Fibroblast of lung (primary cell): ENCODE results near the gene AKTIP. TPM values are rescaled to one million over a fixed set of nuclear protein-coding genes. Genes with fewer than 3 reads are reported as not detected.
A peak's percentile ranks its signal among the peaks of the same experiment; 100 is the strongest.

Source experiments
- DNase-seq, 2 donors: peaks; one replicate each; pipeline versions ENCODE4 v3.0.0 to v3.0.0-alpha.2; 2010; ENCODE audit warnings: low read depth in 2 of 2
- H2AFZ ChIP-seq: 2 replicates; pipeline ENCODE4 v1.5.1; 2012; ENCODE audit warnings: low read length, control low read depth, inconsistent platforms
- H3K27ac ChIP-seq: 2 replicates; pipeline ENCODE4 v1.5.1; 2011; ENCODE audit warnings: low read length, control low read depth; ENCODE audit not compliant: insufficient read depth
- H3K27me3 ChIP-seq: 2 replicates; pipeline ENCODE4 v1.5.1; 2011; ENCODE audit warnings: mild to moderate bottlenecking, low read length; ENCODE audit not compliant: control insufficient read depth, insufficient read depth
- H3K36me3 ChIP-seq: 2 replicates; pipeline ENCODE4 v1.5.1; 2011; ENCODE audit warnings: low read length; ENCODE audit not compliant: control insufficient read depth, insufficient read depth
- H3K4me1 ChIP-seq: 2 replicates; pipeline ENCODE4 v1.5.1; 2011; ENCODE audit warnings: low read length; ENCODE audit not compliant: control insufficient read depth, insufficient read depth; ENCODE audit errors: extremely low read depth
- H3K4me2 ChIP-seq: 2 replicates; pipeline ENCODE4 v1.5.1; 2011; ENCODE audit warnings: low read length, control low read depth; ENCODE audit not compliant: insufficient read depth; ENCODE audit errors: extremely low read depth
- H3K4me3 ChIP-seq, 4 experiments: fragments of 200-600 bp in 1 of 4; sonication (generic) in 1 of 4; replicated peaks in 1 of 4; 2 replicates each; pipeline ENCODE4 v1.5.1; 2011 to 2016; ENCODE audit warnings: low read length in 4 of 4, low read depth in 3 of 4, mild to moderate bottlenecking in 3 of 4, control low read depth in 2 of 4, inconsistent platforms in 1 of 4, mixed read lengths in 1 of 4; ENCODE audit not compliant: insufficient read depth in 1 of 4; ENCODE audit errors: control extremely low read depth in 1 of 4
- H3K79me2 ChIP-seq: 2 replicates; pipeline ENCODE4 v1.5.1; 2012; ENCODE audit warnings: mild to moderate bottlenecking, low read length, inconsistent platforms; ENCODE audit not compliant: control insufficient read depth, insufficient read depth
- H3K9ac ChIP-seq: 2 replicates; pipeline ENCODE4 v1.5.1; 2011; ENCODE audit warnings: mild to moderate bottlenecking, low read length, control low read depth; ENCODE audit not compliant: insufficient read depth
- H3K9me3 ChIP-seq: 2 replicates; pipeline ENCODE4 v1.5.1; 2012; ENCODE audit warnings: low read depth, low read length; ENCODE audit not compliant: control insufficient read depth, insufficient read depth
- H4K20me1 ChIP-seq: 2 replicates; pipeline ENCODE4 v1.5.1; 2011; ENCODE audit warnings: low read length; ENCODE audit not compliant: control insufficient read depth, insufficient read depth; ENCODE audit errors: extremely low read depth
- CTCF ChIP-seq, 2 donors: IDR thresholded peaks in 1 of 2; conservative IDR thresholded peaks in 1 of 2; 1 replicate in 1 of 2; 2 replicates in 1 of 2; pipeline ENCODE4 v1.5.1; 2011 to 2012; ENCODE audit warnings: low read length in 2 of 2, control low read depth in 1 of 2, inconsistent platforms in 1 of 2, low read depth in 1 of 2, mild to moderate bottlenecking in 1 of 2
- EZH2 ChIP-seq: IDR thresholded peaks from 2 replicates; pipeline ENCODE4 v1.5.1; 2012; ENCODE audit warnings: low read length, control low read depth, mild to moderate bottlenecking; ENCODE audit errors: missing control alignments
- polyA plus RNA-seq, 2 donors: library from polyadenylated mRNA; depleted of rRNA in 1 of 2; stranded (reverse) in 1 of 2; unstranded in 1 of 2; fragments of >200 nt; gene quantifications; 2 replicates each; pipeline ENCODE4 v1.2.1, GENCODE V29; 2011 to 2012; ENCODE audit warnings: missing spikeins in 1 of 2
- total RNA-seq: library from RNA; depleted of rRNA; stranded (reverse); fragments of >200 nt; gene quantifications from 2 replicates; pipeline ENCODE4 v1.2.1, GENCODE V29; 2014

AKTIP gene
- total and polyA plus RNA-seq, 2 donors (not counting 1 experiment from before 2014, with no cell fraction given), result 21.3 to 28.0 TPM

GRCh38 chr16:53511403-53512280, 8.6 kb upstream of the AKTIP start:
- Histone ChIP-seq H3K9ac (no peak overlapping the region), H3K27me3 (no peaks in the 10 kb centered on the region), H3K79me2 (no peaks in the 10 kb centered on the region), H4K20me1 (no peaks in the 10 kb centered on the region), H3K4me1 (peaks cover 3% of the 10 kb centered on the region), H3K9me3 (no peaks in the 10 kb centered on the region), H2AFZ (no peak overlapping the region), H3K36me3 (no peaks in the 10 kb centered on the region), H3K27ac (no peak overlapping the region), H3K4me3 (no peak overlapping the region), H3K4me2 (no peak overlapping the region)
- TF ChIP-seq EZH2 (no peak), CTCF (conservative IDR thresholded peaks at IDR 0.05 in 1 of 2, IDR thresholded peaks at IDR 0.05 in 1 of 2; ENCODE audit: low read depth in 1 of 2, low read length in 2 of 2) (no peak)
- no peak for DNase-seq

GRCh38 chr16:53511084-53511402, 8.0 kb upstream of the AKTIP start:
- Histone ChIP-seq H3K27ac (no peak overlapping the region), H3K27me3 (no peaks in the 10 kb centered on the region), H3K4me2 (no peak overlapping the region), H3K9me3 (no peaks in the 10 kb centered on the region), H4K20me1 (no peaks in the 10 kb centered on the region), H3K4me3 (no peak overlapping the region), H2AFZ (no peak overlapping the region), H3K4me1 (peaks cover 3% of the 10 kb centered on the region), H3K79me2 (no peaks in the 10 kb centered on the region), H3K9ac (no peak overlapping the region), H3K36me3 (no peaks in the 10 kb centered on the region)
- TF ChIP-seq EZH2 (no peak), CTCF (conservative IDR thresholded peaks at IDR 0.05 in 1 of 2, IDR thresholded peaks at IDR 0.05 in 1 of 2; ENCODE audit: low read depth in 1 of 2, low read length in 2 of 2) (no peak)
- DNase-seq, result no peak

GRCh38 chr16:53510704-53511070, 7.7 kb upstream of the AKTIP start:
- DNase-seq, result no peak
- H3K27ac ChIP-seq, result no peak overlapping the region
- H3K4me1 ChIP-seq, result peaks cover 3% of the 10 kb centered on the region
- no peaks in the 10 kb centered on the region for H3K36me3 ChIP-seq
- no peak overlapping the region for H3K9ac ChIP-seq
- H3K79me2 ChIP-seq, result no peaks in the 10 kb centered on the region
- H4K20me1 ChIP-seq, result no peaks in the 10 kb centered on the region
- H3K27me3 ChIP-seq, result no peaks in the 10 kb centered on the region
- peak overlapping the region; percentile 13 for H2AFZ ChIP-seq
- TF ChIP-seq CTCF (conservative IDR thresholded peaks at IDR 0.05 in 1 of 2, IDR thresholded peaks at IDR 0.05 in 1 of 2; ENCODE audit: low read depth in 1 of 2, low read length in 2 of 2) (no peak), EZH2 (no peak)
- no peaks in the 10 kb centered on the region for H3K9me3 ChIP-seq
- no peak overlapping the region for H3K4me3 ChIP-seq
- no peak overlapping the region for H3K4me2 ChIP-seq
